ENCODE measurements around the gene CMPK1. TPM values are rescaled to one million over a fixed set of nuclear protein-coding genes. Genes with fewer than 3 reads are reported as not detected.
A peak's percentile ranks its signal among the peaks of the same experiment; 100 is the strongest.
"Not testable (repeated sequence)": the region's sequence is repeated elsewhere in the genome, so short reads cannot be mapped to it uniquely, and the experiment has no call there.

The CMPK1 gene
- total RNA-seq, 1 experiment from 2014 or later = 119 TPM

GRCh38 chr1:47313915-47314664, 19.5 kb upstream of the CMPK1 start, which contains the start of gene STIL:
Gene STIL (minus strand): TSS chr1:47314147. CDS start chr1:47310319, 3,828 bp downstream.
- Histone ChIP-seq H3K4me2 (peak within 1 kb of the TSS; percentile 80), H3K27ac (peak within 1 kb of the TSS; percentile 87), H4K20me1 (ENCODE audit: insufficient read depth) (no peaks in the 10 kb centered on the region), H3K27me3 (ENCODE audit: insufficient read depth, low read depth) (no peaks in the 10 kb centered on the region), H3F3A (ENCODE audit: insufficient read depth, low read depth) (peaks cover 14% of the 10 kb centered on the region; the same call in 1 of the 2 replicates), H3K9me2 (ENCODE audit: insufficient read depth) (no peaks in the 10 kb centered on the region), H3K4me3 (peak within 1 kb of the TSS; percentile 67), H3K36me3 (ENCODE audit: low read depth) (peaks cover 11% of the 10 kb centered on the region), H3K4me1 (replicated peaks; ENCODE audit: insufficient read depth) (peaks cover 12% of the 10 kb centered on the region), H2AFZ (peak within 1 kb of the TSS; percentile 89), H3K79me2 (ENCODE audit: low read depth) (peaks cover 46% of the 10 kb centered on the region), H3K9me3 (ENCODE audit: insufficient read depth, low read depth) (no peaks in the 10 kb centered on the region)
- ChIA-PET CTCF (interaction anchor here (0.6 to 1.5 kb wide), 5 partner anchors 19 to 412 kb away, joined by 3 to 7 read pairs (median 5); partner anchors contain the start of genes CMPK1 and FOXD2), POLR2A (ENCODE audit: unreplicated experiment) (interaction anchor here (0.6 to 1.7 kb wide), 10 partner anchors 11 to 960 kb away, joined by 3 to 38 read pairs (median 4); partner anchors contain the start of genes CMPK1 and PDZK1IP1)
- TF ChIP-seq EZH2 (IDR thresholded peaks at IDR 0.05; ENCODE audit: low read depth) (no peak), CTCF (conservative IDR thresholded peaks at IDR 0.05) (no peak)
- DNase-seq = peak; percentile 99
- BruUV-seq (replicated peaks) = no TSS peak
- intact Hi-C loops (cut with micrococcal nuclease; ENCODE audit: unreplicated experiment) = loop anchor here (1.0 to 5.0 kb wide), 5 partner anchors 19 to 135 kb away; partner anchors contain the start of genes CMPK1 and FOXD2

GRCh38 chr1:47317841-47318240, 15.7 kb upstream of the CMPK1 start:
- ChIA-PET POLR2A (ENCODE audit: unreplicated experiment) (no interaction called here), CTCF (interaction anchor here (0.7 kb wide), 2 partner anchors 33 to 80 kb away, joined by 3 read pairs; no protein-coding TSS in a partner anchor)
- intact Hi-C loops (cut with micrococcal nuclease; ENCODE audit: unreplicated experiment) = no loop called here
- Histone ChIP-seq H3K9me2 (ENCODE audit: insufficient read depth) (no peaks in the 10 kb centered on the region), H3K27me3 (ENCODE audit: insufficient read depth, low read depth) (no peaks in the 10 kb centered on the region), H2AFZ (no peak overlapping the region), H3F3A (ENCODE audit: insufficient read depth, low read depth) (peaks cover 14% of the 10 kb centered on the region; the same call in 1 of the 2 replicates), H4K20me1 (ENCODE audit: insufficient read depth) (no peaks in the 10 kb centered on the region), H3K9me3 (ENCODE audit: insufficient read depth, low read depth) (no peaks in the 10 kb centered on the region), H3K79me2 (ENCODE audit: low read depth) (peaks cover 9% of the 10 kb centered on the region), H3K4me1 (replicated peaks; ENCODE audit: insufficient read depth) (no peaks in the 10 kb centered on the region), H3K4me2 (no peak overlapping the region), H3K36me3 (ENCODE audit: low read depth) (no peaks in the 10 kb centered on the region), H3K4me3 (no peak overlapping the region), H3K27ac (no peak overlapping the region)
- TF ChIP-seq CTCF (conservative IDR thresholded peaks at IDR 0.05) = no peak
- TF ChIP-seq EZH2 (IDR thresholded peaks at IDR 0.05; ENCODE audit: low read depth) = no peak
- DNase-seq = peak in 1 of 2 experiments; percentile 42
- BruUV-seq (replicated peaks) = no TSS peak

- CTCF ChIA-PET = interaction anchor here (0.6 kb wide), 2 partner anchors 9 to 19 kb away, joined by 5 to 11 read pairs; no protein-coding TSS in a partner anchor
- H3K4me3 ChIP-seq; H4K20me1 ChIP-seq (ENCODE audit: insufficient read depth); H3K4me1 ChIP-seq (replicated peaks; ENCODE audit: insufficient read depth); H3K79me2 ChIP-seq (ENCODE audit: low read depth); intact Hi-C loops (cut with micrococcal nuclease; ENCODE audit: unreplicated experiment); H3F3A ChIP-seq (ENCODE audit: insufficient read depth, low read depth); H3K9me3 ChIP-seq (ENCODE audit: insufficient read depth, low read depth); BruUV-seq (replicated peaks); H3K36me3 ChIP-seq (ENCODE audit: low read depth); H3K4me2 ChIP-seq; H2AFZ ChIP-seq; DNase-seq; H3K27me3 ChIP-seq (ENCODE audit: insufficient read depth, low read depth); H3K9me2 ChIP-seq (ENCODE audit: insufficient read depth); H3K27ac ChIP-seq; POLR2A ChIA-PET (ENCODE audit: unreplicated experiment): not testable (repeated sequence)
Measured at GRCh38 chr1:47319968-47320367, 13.6 kb upstream of the CMPK1 start.

Data from PC-9 (cell line).